ENCODE data around the gene CAPZA2. TPM values are rescaled to one million over a fixed set of nuclear protein-coding genes. Genes with fewer than 3 reads are reported as not detected.

The CAPZA2 gene
- total and polyA plus RNA-seq, 9 of the 15 experiments (the other 6 are each of a cell fraction or from before 2014, with no cell fraction given) = 67.0 to 524 (median 176) TPM

- TF ChIP-seq JUND (IDR thresholded peaks at IDR 0.05; ENCODE audit: borderline replicate concordance, low read depth, low read length) = peak; percentile 95
- peak; percentile 93; the same call in 2 of the 3 replicates for TF ChIP-seq JUND (tag; IDR thresholded peaks at IDR 0.05; ENCODE audit: borderline replicate concordance, low read depth, low read length)
- peak; percentile 79; the same call in 1 of the 2 replicates for TF ChIP-seq ZNF395 (CRISPR knock-in tag; IDR thresholded peaks at IDR 0.05)
- no peak for TF ChIP-seq ZNF655 (CRISPR knock-in tag; IDR thresholded peaks at IDR 0.05)
- no peak for TF ChIP-seq ZNF274 (IDR thresholded peaks at IDR 0.05; ENCODE audit: borderline replicate concordance, low read depth, low read length)
- peak; percentile 31; the same call in 1 of the 2 replicates for TF ChIP-seq REST (IDR thresholded peaks at IDR 0.05; ENCODE audit: borderline replicate concordance)
- peak; percentile 50; the same call in 1 of the 2 replicates for TF ChIP-seq REST (CRISPR knock-in tag; IDR thresholded peaks at IDR 0.05; ENCODE audit: low read depth)
- 0 out of 2 replicates have a peak, but pooled peaks have one; percentile 52 for TF ChIP-seq GABPB2 (CRISPR knock-in tag; conservative IDR thresholded peaks at IDR 0.05)
- no peak for TF ChIP-seq RBM25 (IDR thresholded peaks at IDR 0.05; ENCODE audit: low read depth, low read length, severe bottlenecking)
- TF ChIP-seq SRSF3 (IDR thresholded peaks at IDR 0.05; ENCODE audit: insufficient read depth, low read length) = no peak
- peak; percentile 93 for TF ChIP-seq NCOA1 (IDR thresholded peaks at IDR 0.05; ENCODE audit: low read depth)
- no peak for TF ChIP-seq ZNF232 (CRISPR knock-in tag; IDR thresholded peaks at IDR 0.05)
- TF ChIP-seq RAD51 (IDR thresholded peaks at IDR 0.05; ENCODE audit: borderline replicate concordance, low read depth) = no peak
- TF ChIP-seq MAX (CRISPR knock-in tag; IDR thresholded peaks at IDR 0.05) = peak; percentile 47; the same call in 1 of the 2 replicates
- TF ChIP-seq CEBPB (tag; IDR thresholded peaks at IDR 0.05) = peak; percentile 83
- TF ChIP-seq NR1H2 (CRISPR knock-in tag; IDR thresholded peaks at IDR 0.05) = 0 out of 2 replicates have a peak, but pooled peaks have one; percentile 35
These were observed 87.8 kb downstream of the CAPZA2 start (continued) for GRCh38 chr7:116949941-116950801.

Data from K562 (cell line).